ENCODE results near the gene PRSS3.
"Not testable (repeated sequence)": the region's sequence is repeated elsewhere in the genome, so short reads cannot be mapped to it uniquely, and the experiment has no call there.

PRSS3 gene

GRCh38 chr9:33799928-33800704, 4.8 kb downstream of the PRSS3 start:
- no peaks in the 10 kb centered on the region for H3K27me3 ChIP-seq (ENCODE audit: insufficient read depth, low read depth)
- no peak for TF ChIP-seq CTCF (conservative IDR thresholded peaks at IDR 0.05; ENCODE audit: low read depth, low read length)
- no peak overlapping the region for H2AFZ ChIP-seq (ENCODE audit: low read depth)
- no peaks in the 10 kb centered on the region for H3K36me3 ChIP-seq (ENCODE audit: insufficient read depth)
- H3K4me3 ChIP-seq (IDR thresholded peaks at IDR 0.05; ENCODE audit: insufficient read depth, low read depth, low read length) = no peak overlapping the region
- no peaks in the 10 kb centered on the region for H4K20me1 ChIP-seq (ENCODE audit: insufficient read depth)
- no peak overlapping the region for H3K9ac ChIP-seq
- no peak overlapping the region for H3K4me2 ChIP-seq
- H3K79me2 ChIP-seq (ENCODE audit: insufficient read depth, low read depth) = no peaks in the 10 kb centered on the region
- no peaks in the 10 kb centered on the region for H3K4me1 ChIP-seq (ENCODE audit: low read depth, poor library complexity, severe bottlenecking)
- no peak overlapping the region for H3K27ac ChIP-seq

- TF ChIP-seq CTCF (conservative IDR thresholded peaks at IDR 0.05; ENCODE audit: low read depth, low read length) = no peak
Measured at GRCh38 chr9:33800886-33801285, 5.5 kb downstream of the PRSS3 start.

GRCh38 chr9:33801943-33802500, 6.7 kb downstream of the PRSS3 start:
- H2AFZ ChIP-seq (ENCODE audit: low read depth); H3K4me3 ChIP-seq (IDR thresholded peaks at IDR 0.05; ENCODE audit: insufficient read depth, low read depth, low read length); H4K20me1 ChIP-seq (ENCODE audit: insufficient read depth); H3K9ac ChIP-seq; H3K79me2 ChIP-seq (ENCODE audit: insufficient read depth, low read depth); H3K36me3 ChIP-seq (ENCODE audit: insufficient read depth); H3K4me1 ChIP-seq (ENCODE audit: low read depth, poor library complexity, severe bottlenecking); H3K27ac ChIP-seq; H3K4me2 ChIP-seq; H3K27me3 ChIP-seq (ENCODE audit: insufficient read depth, low read depth): not testable (repeated sequence)

More at GRCh38 chr9:33800886-33801285, 5.5 kb downstream of the PRSS3 start:
- Histone ChIP-seq H3K9ac (no peak overlapping the region), H3K36me3 (ENCODE audit: insufficient read depth) (no peaks in the 10 kb centered on the region), H3K79me2 (ENCODE audit: insufficient read depth, low read depth) (no peaks in the 10 kb centered on the region), H3K27me3 (ENCODE audit: insufficient read depth, low read depth) (no peaks in the 10 kb centered on the region), H3K4me2 (no peak overlapping the region), H2AFZ (ENCODE audit: low read depth) (no peak overlapping the region), H3K4me1 (ENCODE audit: low read depth, poor library complexity, severe bottlenecking) (no peaks in the 10 kb centered on the region), H3K27ac (no peak overlapping the region), H3K4me3 (IDR thresholded peaks at IDR 0.05; ENCODE audit: insufficient read depth, low read depth, low read length) (no peak overlapping the region), H4K20me1 (ENCODE audit: insufficient read depth) (no peaks in the 10 kb centered on the region)

- not testable (repeated sequence) for H3K27ac ChIP-seq; H3K4me3 ChIP-seq (IDR thresholded peaks at IDR 0.05; ENCODE audit: insufficient read depth, low read depth, low read length); H3K4me2 ChIP-seq; H3K27me3 ChIP-seq (ENCODE audit: insufficient read depth, low read depth); H3K79me2 ChIP-seq (ENCODE audit: insufficient read depth, low read depth); H2AFZ ChIP-seq (ENCODE audit: low read depth); H4K20me1 ChIP-seq (ENCODE audit: insufficient read depth); H3K9ac ChIP-seq; H3K36me3 ChIP-seq (ENCODE audit: insufficient read depth)
- peaks cover 18% of the 10 kb centered on the region for H3K4me1 ChIP-seq (ENCODE audit: low read depth, poor library complexity, severe bottlenecking)
Measured at GRCh38 chr9:33804196-33804595, 8.8 kb downstream of the PRSS3 start.

GRCh38 chr9:33807156-33807555, 11.8 kb downstream of the PRSS3 start:
- H3K27me3 ChIP-seq (ENCODE audit: insufficient read depth, low read depth); H3K4me3 ChIP-seq (IDR thresholded peaks at IDR 0.05; ENCODE audit: insufficient read depth, low read depth, low read length); H2AFZ ChIP-seq (ENCODE audit: low read depth); H3K27ac ChIP-seq; H3K4me2 ChIP-seq; H3K9ac ChIP-seq; H3K79me2 ChIP-seq (ENCODE audit: insufficient read depth, low read depth); H3K36me3 ChIP-seq (ENCODE audit: insufficient read depth); H4K20me1 ChIP-seq (ENCODE audit: insufficient read depth): not testable (repeated sequence)
- H3K4me1 ChIP-seq (ENCODE audit: low read depth, poor library complexity, severe bottlenecking) = peaks cover 18% of the 10 kb centered on the region

GRCh38 chr9:33808979-33809322, 13.6 kb downstream of the PRSS3 start:
- peaks cover 26% of the 10 kb centered on the region for H3K4me1 ChIP-seq (ENCODE audit: low read depth, poor library complexity, severe bottlenecking)
- H3K4me2 ChIP-seq; H3K79me2 ChIP-seq (ENCODE audit: insufficient read depth, low read depth); H3K36me3 ChIP-seq (ENCODE audit: insufficient read depth); H3K27me3 ChIP-seq (ENCODE audit: insufficient read depth, low read depth); H3K27ac ChIP-seq; H2AFZ ChIP-seq (ENCODE audit: low read depth); H3K4me3 ChIP-seq (IDR thresholded peaks at IDR 0.05; ENCODE audit: insufficient read depth, low read depth, low read length); H4K20me1 ChIP-seq (ENCODE audit: insufficient read depth); H3K9ac ChIP-seq: not testable (repeated sequence)

Data from KMS-11 (cell line).